Sigmoid colon (tissue), 7 donors: ENCODE data around the gene SEC14L5. TPM values are rescaled to one million over a fixed set of nuclear protein-coding genes. Genes with fewer than 3 reads are reported as not detected.

Source experiments
- DNase-seq: peaks from one replicate; pipeline ENCODE4 v3.0.0-alpha.2; 2019
- H3K27ac ChIP-seq, 4 donors: fragments of 200-600 bp; sonication (generic); one replicate each; pipeline ENCODE4 v1.5.1; 2016 to 2019; ENCODE audit warnings: mild to moderate bottlenecking in 1 of 4
- H3K27me3 ChIP-seq, 3 donors: fragments of 200-600 bp; sonication (generic); one replicate each; pipeline ENCODE4 v1.5.1; 2019; ENCODE audit warnings: mild to moderate bottlenecking in 1 of 3
- H3K36me3 ChIP-seq, 4 donors: fragments of 200-600 bp; sonication (generic); one replicate each; pipeline ENCODE4 v1.5.1; 2016 to 2019
- H3K4me1 ChIP-seq, 4 donors: fragments of 200-600 bp; sonication (generic); one replicate each; pipeline ENCODE4 v1.5.1; 2017 to 2019
- H3K4me3 ChIP-seq, 4 donors: fragments of 200-600 bp; sonication (generic); one replicate each; pipeline ENCODE4 v1.5.1; 2017 to 2019; ENCODE audit warnings: mild to moderate bottlenecking in 2 of 4, moderate library complexity in 1 of 4
- H3K9me3 ChIP-seq, 4 donors: fragments of 200-600 bp in 3 of 4; sonication (generic) in 3 of 4; one replicate each; pipeline versions ENCODE4 v1.5.1 to v1.6.1; 2013 to 2019
- CTCF ChIP-seq, 4 experiments: fragments of 450-650 bp in 3 of 4; fragments of 200-600 bp in 1 of 4; IDR thresholded peaks; one replicate each; pipeline ENCODE4 v1.5.1; 2016 to 2019; ENCODE audit warnings: antibody characterized with exemption in 4 of 4, mild to moderate bottlenecking in 3 of 4, moderate library complexity in 2 of 4
- EP300 ChIP-seq, 4 donors: sonication (generic); formaldehyde crosslinking; IDR thresholded peaks; one replicate each; pipeline ENCODE4 v1.6.1; 2017; ENCODE audit warnings: antibody characterized with exemption in 4 of 4
- POLR2A ChIP-seq, 2 donors: fragments of 450-650 bp; IDR thresholded peaks; one replicate each; pipeline ENCODE4 v1.6.1; 2016; ENCODE audit warnings: antibody characterized with exemption in 2 of 2, mild to moderate bottlenecking in 2 of 2, moderate library complexity in 2 of 2
- POLR2AphosphoS5 ChIP-seq, 4 donors: sonication (generic); formaldehyde crosslinking; IDR thresholded peaks; one replicate each; pipeline ENCODE4 v1.6.1; 2017; ENCODE audit warnings: antibody characterized with exemption in 4 of 4
- WGBS, 2 donors: extraction: QIAGEN DNeasy Blood & Tissue Kit; methylation state at CpG; one replicate each; pipeline ENCODE4 v1.1.7; 2013; 5-methylcytosine and 5-hydroxymethylcytosine counted together
- intact Hi-C: fragments of 100-400 bp; cut with DNase I; formaldehyde crosslinking; loops from one replicate; pipeline ENCODE4 v1.15.1; 2023
- polyA plus RNA-seq, 3 donors: library from polyadenylated mRNA; stranded (reverse); fragments of 200-250 nt; gene quantifications; one replicate each; pipeline ENCODE4 v1.2.3, GENCODE V29; 2013
- total RNA-seq, 4 donors: library from RNA; depleted of rRNA; stranded (reverse); fragments of >200 nt; gene quantifications; one replicate each; pipeline ENCODE4 v1.1.0, GENCODE V29; 2016
- donor health status: healthy with polysubstance abuse.
- donor health status: Bipolar disorder and iron deficiency.
- donor health status: healthy.

The SEC14L5 gene
- total and polyA plus RNA-seq, 7 donors = under 0.01 to 2.5 (median 0.46) TPM

- WGBS, 2 donors = 33 to 63% methylated on average over 11 of the region's 11 CpGs
- Histone ChIP-seq H3K4me3 (no peak overlapping the region), H3K27ac (peak overlapping the region; percentile 86 to 92 (median 88)), H3K36me3 (no peaks in the 10 kb centered on the region), H3K9me3 (no peaks in the 10 kb centered on the region), H3K27me3 (no peaks in the 10 kb centered on the region), H3K4me1 (peaks cover 0 to 39% (median 36%) of the 10 kb centered on the region in 4 donors)
- DNase-seq = peak; percentile 75
- intact Hi-C loops = no loop called here
- TF ChIP-seq POLR2AphosphoS5 (IDR thresholded peaks at IDR 0.05) (no peak), POLR2A (IDR thresholded peaks at IDR 0.05) (no peak), EP300 (IDR thresholded peaks at IDR 0.05) (no peak), CTCF (IDR thresholded peaks at IDR 0.05) (no peak)
Observed at GRCh38 chr16:4945560-4946502, 12.3 kb upstream of the SEC14L5 start.

- Histone ChIP-seq H3K4me3 (no peak overlapping the region), H3K36me3 (no peaks in the 10 kb centered on the region), H3K27me3 (no peaks in the 10 kb centered on the region), H3K4me1 (peaks cover 0 to 39% (median 36%) of the 10 kb centered on the region in 4 donors), H3K9me3 (no peaks in the 10 kb centered on the region), H3K27ac (no peak overlapping the region)
- no peak for TF ChIP-seq POLR2A (IDR thresholded peaks at IDR 0.05)
- intact Hi-C loops = no loop called here
- DNase-seq = no peak
Observed at GRCh38 chr16:4946917-4947316, 11.2 kb upstream of the SEC14L5 start.

DNA sequence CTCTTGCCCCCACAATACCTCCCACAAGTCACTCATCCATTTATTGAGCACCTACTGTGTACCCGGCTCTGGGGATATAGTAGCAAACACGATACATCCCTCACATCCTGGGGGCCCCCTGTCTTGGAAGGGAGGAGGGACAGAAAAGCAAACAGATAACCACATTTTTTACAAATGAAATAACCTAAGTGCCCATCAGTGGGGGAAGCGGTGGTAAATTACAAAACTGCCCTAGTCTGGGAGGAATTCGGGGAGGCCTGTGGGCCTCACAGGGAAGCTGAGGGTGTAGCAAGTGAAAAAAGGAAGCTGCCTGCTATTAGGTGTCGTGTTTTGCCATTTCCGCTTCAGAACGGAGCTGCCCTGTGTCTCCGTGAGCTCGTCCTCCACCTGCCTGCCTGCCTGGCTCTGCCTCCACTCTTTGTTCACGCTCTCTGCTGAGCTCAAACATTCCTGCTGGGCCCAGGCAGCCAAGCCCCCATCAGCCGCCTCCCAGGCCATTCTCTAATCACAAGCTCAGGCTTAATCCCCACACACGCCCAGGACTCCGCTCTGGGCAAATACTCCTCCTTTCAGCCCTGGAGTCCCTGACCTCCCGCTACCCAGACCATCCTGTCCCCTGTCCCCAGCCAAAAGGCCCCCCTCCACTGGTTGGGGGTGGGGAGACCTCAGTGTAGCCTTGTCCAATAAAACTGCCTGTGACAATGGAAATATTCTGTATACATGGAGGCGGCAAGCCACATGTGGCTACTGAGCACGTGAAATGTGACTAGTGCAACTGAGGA, 10.2 kb upstream of the SEC14L5 start:
- peaks cover 0 to 30% (median 29%) of the 10 kb centered on the region in 4 donors for H3K4me1 ChIP-seq
- H3K9me3 ChIP-seq = no peaks in the 10 kb centered on the region
- H3K27me3 ChIP-seq = no peaks in the 10 kb centered on the region
- no peak for DNase-seq
- H3K36me3 ChIP-seq = no peaks in the 10 kb centered on the region
- TF ChIP-seq CTCF (IDR thresholded peaks at IDR 0.05) (no peak), POLR2AphosphoS5 (IDR thresholded peaks at IDR 0.05) (no peak), POLR2A (IDR thresholded peaks at IDR 0.05) (no peak), EP300 (IDR thresholded peaks at IDR 0.05) (no peak)
- no peak overlapping the region for H3K4me3 ChIP-seq
- H3K27ac ChIP-seq = no peak overlapping the region
- WGBS, 2 donors = 60 to 70% methylated on average over 16 of the region's 16 CpGs
- intact Hi-C loops = no loop called here

DNA sequence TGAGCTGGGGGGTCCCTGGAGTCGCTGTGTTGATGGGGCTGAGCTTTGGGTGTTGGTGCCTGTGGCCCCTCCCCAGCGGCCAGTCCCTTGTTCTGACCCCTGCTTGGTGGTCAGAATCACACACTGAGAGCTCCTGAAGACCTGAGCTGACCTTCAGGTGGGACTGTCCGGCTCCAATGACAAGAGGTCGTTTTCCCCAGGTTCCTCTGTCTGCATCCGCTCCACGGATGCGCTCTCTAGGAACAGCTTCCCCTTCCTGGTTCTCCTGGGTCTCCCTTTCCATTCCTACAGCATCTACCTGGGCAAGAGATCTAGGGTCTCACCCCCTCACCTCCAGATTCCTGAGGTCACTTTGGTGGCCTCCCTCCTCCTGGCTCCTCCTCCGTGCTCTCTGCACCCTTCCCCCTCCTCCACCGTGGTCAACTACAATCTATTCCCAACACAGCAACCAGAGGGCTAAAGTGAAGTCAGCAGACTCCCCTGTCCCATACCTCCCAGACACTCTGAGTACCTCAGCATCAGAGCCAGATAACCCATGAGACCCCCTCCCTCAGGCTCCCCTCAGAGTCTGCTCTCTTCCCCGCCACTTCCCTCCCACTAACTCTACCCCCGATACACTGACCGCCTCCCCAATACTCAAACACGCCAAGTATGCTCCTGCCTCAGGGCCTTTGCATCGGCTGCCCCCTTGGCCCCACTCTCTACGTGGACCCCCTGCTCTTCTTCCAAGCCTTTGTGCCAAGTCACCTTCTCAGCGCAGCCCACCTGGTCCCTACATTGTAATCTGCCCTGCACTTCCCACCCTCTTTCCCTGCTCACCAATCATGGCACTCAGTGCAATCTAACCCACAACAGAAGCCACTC, 9.0 kb upstream of the SEC14L5 start:
- no peaks in the 10 kb centered on the region for H3K36me3 ChIP-seq
- H3K27me3 ChIP-seq = no peaks in the 10 kb centered on the region
- 75 to 80% methylated on average over 16 of the region's 16 CpGs for WGBS, 2 donors
- no peak overlapping the region for H3K27ac ChIP-seq
- no peak for TF ChIP-seq POLR2AphosphoS5 (IDR thresholded peaks at IDR 0.05)
- TF ChIP-seq POLR2A (IDR thresholded peaks at IDR 0.05) = no peak
- no peak for TF ChIP-seq CTCF (IDR thresholded peaks at IDR 0.05)
- no peak for TF ChIP-seq EP300 (IDR thresholded peaks at IDR 0.05)
- intact Hi-C loops = no loop called here
- peaks cover 0 to 18% (median 17%) of the 10 kb centered on the region in 4 donors for H3K4me1 ChIP-seq
- no peak for DNase-seq
- H3K9me3 ChIP-seq = no peaks in the 10 kb centered on the region
- no peak overlapping the region for H3K4me3 ChIP-seq
